GM19043 (cell line): ENCODE results near the gene CFAP58.

Experiments used
- ATAC-seq: cut with Tn5 transposase; IDR thresholded peaks from one replicate; pipeline ENCODE4 v1.9.1; 2021; ENCODE audit warnings: low read depth; ENCODE audit not compliant: unreplicated experiment

The CFAP58 gene

DNA sequence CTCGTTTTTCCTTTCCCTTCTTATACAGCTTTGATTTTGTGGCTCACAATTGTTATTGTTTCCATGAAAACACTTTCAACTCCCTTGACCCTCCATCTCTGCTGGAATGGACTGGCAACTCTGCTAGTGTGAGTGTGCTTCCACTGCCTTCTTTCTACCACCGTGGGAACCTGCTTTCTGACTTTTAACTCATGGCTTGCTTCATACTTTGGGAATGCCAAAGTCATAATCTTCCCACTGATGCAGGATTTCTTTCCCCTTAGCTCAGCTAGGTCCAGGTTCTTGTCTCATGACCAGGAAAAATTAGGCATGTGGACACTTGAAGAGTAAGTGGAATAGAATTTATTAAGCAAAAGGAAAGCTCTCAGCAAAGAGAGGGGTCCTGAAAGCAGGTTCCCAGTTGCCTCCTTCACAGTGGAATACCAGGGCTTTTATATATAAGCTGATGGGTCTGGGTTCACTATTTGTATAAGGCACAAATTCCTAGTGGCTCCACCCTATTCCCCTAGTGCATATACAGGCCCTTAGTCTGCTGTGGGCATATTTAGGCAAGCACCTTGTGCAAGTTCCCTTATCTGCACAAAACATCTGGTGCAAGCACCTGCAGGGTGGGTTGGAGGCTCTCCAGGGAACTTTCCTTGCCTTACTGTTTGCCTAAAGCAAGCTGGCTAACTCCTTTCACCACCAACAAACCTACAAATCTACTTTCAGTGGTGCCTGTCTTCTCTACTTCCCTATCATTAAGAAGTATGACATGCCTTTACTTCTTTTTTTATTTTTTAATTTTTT lies 119.5 kb downstream of the CFAP58 start:
- no peak for ATAC-seq

DNA sequence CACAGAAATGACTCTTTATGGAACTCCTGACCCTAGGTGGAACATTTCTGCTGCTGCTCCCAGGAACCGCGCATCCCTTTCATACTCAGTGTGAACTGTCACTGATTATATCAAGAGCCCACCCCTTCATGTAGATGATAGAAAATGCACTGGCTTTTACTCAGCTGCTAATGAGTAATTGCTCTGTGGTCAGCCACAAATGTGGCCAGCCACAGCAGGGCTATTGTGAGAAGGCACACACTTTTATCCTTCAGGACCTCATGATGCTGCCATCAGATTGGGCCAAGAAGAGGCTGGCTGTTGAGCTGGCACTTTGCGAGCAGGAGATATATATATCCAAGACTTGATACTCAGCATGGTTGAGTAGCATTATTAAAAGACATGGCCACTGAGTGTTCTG lies 124.7 kb downstream of the CFAP58 start:
- ATAC-seq, result no peak

DNA sequence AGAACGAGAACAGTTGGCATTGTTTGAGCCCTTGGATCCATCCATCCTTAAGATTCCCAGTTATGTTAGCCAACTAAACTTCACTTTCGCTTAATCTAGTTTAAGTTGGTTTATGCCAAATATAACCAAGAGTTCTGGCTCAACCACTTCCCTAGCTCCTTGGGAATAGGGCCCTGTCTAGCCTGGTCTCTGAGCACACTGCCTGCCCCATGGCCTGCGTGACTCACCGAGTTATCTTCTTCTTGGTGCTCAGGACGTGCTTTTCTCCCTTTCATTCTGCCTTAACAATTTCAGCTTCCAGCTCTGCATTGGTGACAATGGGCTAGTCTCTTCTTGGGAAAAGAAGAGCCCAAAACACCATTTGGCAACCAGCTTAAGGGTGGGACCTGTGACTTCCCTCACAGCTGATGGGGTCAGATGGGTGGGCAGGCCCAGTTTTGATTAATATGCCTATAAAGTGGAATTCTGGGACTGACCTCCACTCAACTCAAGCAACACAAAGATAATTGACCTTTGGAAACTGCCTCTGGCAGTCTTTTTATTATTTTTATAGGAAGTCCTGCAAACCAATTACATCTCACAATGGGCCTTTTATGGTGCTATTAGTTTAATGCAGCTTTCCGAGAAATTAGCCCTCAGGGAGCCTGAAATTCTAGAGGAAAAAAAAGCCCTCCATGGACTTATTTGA lies 126.4 kb downstream of the CFAP58 start:
- ATAC-seq, result no peak

DNA sequence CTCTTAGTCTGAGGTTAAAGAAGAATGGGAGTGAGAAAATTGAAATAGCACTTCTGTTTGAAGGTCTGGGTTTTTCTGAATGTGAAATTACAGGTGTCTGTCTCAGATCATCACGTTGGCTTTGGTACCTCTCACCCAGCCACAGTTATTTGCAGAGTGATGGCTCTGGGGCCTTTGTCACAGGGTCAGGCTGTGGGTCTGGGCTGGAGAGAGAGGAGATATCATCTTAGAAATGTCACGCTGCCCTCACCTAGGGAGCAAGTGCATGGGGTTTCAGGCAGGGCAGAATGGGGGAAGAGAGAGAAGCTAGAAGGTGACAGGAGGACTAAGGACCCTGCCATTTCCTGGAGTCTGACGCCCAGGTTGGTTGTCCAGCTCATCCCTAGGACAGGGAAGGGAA lies 127.2 kb downstream of the CFAP58 start:
- ATAC-seq, result no peak

DNA sequence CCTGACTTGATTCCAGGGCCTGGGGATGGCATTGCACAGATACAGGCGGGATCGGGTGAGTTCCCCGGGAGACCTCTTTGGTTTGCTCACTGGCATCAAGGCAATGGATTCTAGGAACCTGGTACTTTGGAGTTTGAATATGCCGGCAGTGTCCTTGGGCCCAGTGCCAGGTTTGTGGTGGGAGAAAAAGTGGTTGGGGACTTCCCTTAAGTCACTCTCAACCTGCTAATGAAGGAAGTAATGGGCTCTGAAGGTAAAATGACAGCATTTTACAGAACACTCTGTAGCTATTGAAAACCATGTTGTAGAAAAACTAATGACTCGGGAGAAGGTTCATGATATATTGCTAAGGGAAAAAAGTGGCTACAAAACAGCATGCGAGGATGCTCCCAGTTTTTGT lies 129.9 kb downstream of the CFAP58 start:
- ATAC-seq, result no peak

GRCh38 chr10:104485632-104486031 lies 132.0 kb downstream of the CFAP58 start:
- ATAC-seq, result no peak

GRCh38 chr10:104486803-104487202 lies 133.2 kb downstream of the CFAP58 start:
- ATAC-seq, result no peak

GRCh38 chr10:104487794-104488438 lies 134.3 kb downstream of the CFAP58 start:
- no peak for ATAC-seq

DNA sequence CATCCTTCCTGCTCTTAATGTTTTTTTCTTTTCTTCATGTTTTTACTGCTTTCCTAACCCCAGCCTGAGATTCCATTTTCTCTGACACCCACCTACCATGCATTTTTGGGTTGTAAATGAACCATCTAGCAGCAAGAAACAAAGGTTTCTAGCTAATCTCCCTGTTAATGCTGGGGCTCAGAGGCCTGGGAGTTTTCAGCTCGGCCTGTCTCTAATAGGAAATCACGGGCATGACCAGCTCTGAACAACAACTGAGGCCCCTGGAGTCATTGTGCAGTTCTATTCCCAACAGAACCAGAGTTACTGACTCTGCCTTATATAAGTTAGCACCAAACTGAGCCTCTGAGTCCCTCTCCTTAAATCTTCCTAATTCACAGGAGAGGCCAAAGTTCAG lies 134.8 kb downstream of the CFAP58 start:
- no peak for ATAC-seq

GRCh38 chr10:104492329-104492940 lies 138.8 kb downstream of the CFAP58 start:
- ATAC-seq, result no peak

- no peak for ATAC-seq
Measured at GRCh38 chr10:104498347-104499081, 144.9 kb downstream of the CFAP58 start.

- ATAC-seq, result no peak
Measured at GRCh38 chr10:104501449-104501848, 147.8 kb downstream of the CFAP58 start.

- no peak for ATAC-seq
Measured at GRCh38 chr10:104501864-104502579, 148.4 kb downstream of the CFAP58 start.

DNA sequence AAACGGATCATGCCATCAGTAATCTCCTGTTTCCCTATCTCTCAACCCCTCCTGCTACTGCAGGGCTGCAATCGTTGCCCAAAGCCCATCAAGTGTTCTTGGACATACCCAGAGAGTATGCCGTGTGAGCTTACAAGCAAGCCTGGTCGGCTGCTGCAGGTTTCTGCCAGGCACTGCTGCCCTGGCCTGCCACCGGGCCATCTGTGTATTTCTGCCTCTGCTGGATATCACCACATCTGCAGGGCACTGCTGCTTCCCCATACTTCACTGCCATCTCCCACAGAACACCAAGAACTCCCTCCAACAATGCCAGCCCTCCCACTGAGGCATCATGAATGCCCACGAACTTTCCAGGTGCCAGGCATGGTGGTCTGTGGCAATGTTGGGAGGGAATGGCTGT lies 149.3 kb downstream of the CFAP58 start:
- ATAC-seq, result no peak
